Measurements from ENCODE around the gene C1QL1.

DNA sequence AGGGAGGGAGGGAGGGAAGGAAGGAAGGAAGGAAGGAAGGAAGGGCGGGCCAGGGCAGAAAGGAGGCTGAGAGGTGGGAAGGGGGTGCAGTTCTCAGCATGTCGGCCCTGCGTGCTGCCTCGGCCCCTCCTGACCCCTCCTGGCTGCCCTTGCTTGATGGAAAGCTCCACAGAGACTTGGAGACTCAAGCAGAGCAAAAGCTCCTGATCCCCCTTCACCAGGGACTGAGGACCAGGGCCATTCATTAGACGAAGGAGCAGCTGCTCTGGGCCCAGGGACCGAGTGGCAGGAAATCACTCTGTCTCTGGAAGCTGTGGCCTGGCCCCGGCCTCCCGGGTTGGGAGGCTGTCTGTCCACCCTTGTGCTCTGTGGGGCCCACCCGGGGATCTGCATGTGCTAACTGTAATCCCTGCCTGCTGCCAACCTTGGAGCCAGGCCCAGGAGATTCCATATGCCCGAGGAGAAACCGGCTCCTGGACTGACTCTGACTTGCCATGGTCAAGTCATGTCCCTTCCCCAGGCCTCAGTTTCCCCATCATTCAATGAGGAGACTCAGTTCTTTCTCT, 27.4 kb upstream of the C1QL1 start:
- TF ChIP-seq CTCF (IDR thresholded peaks at IDR 0.05) (no peak), POLR2A (IDR thresholded peaks at IDR 0.05) (no peak)

All from testis (tissue), 2 donors.